IMR-90 (cell line): ENCODE results near the gene SREK1. TPM values are rescaled to one million over a fixed set of nuclear protein-coding genes. Genes with fewer than 3 reads are reported as not detected.
A peak's percentile ranks its signal among the peaks of the same experiment; 100 is the strongest.

ENCODE experiments used
- ATAC-seq: fragments of 200-7000 bp; cut with Tn5 transposase; 2 replicates; pipeline ENCODE4 v1.9.1; 2020; ENCODE audit warnings: low read depth, mild to moderate bottlenecking, moderate library complexity
- BruUV-seq: library from RNA; stranded (reverse); fragments of 400-500 nt; replicated peaks from 2 replicates; lab custom pipeline; 2021; lab: Mats Ljungman, UMichigan
- CTCF ChIA-PET: fragments of 300-600 bp; formaldehyde crosslinking; extraction: SDS; loops from one replicate; lab custom pipeline; 2021; ENCODE audit warnings: antibody characterized with exemption; lab: Yijun Ruan, JAX
- POLR2A ChIA-PET: fragments of 300-600 bp; sonication (Branson Sonifier 250); formaldehyde crosslinking; loops from one replicate; lab custom pipeline; 2022; ENCODE audit warnings: antibody characterized with exemption; ENCODE audit not compliant: unreplicated experiment; lab: Charles Lee
- DNase-seq: peaks from one replicate; pipeline ENCODE4 v3.0.0; 2013
- H2AFZ ChIP-seq: replicated peaks from 2 replicates; pipeline ENCODE3; 2013; ENCODE audit warnings: low read length, mild to moderate bottlenecking; ENCODE audit not compliant: poor library complexity
- H2AK5ac ChIP-seq: 2 replicates; pipeline ENCODE4 v1.6.1; 2013; ENCODE audit warnings: low read depth, low read length, inconsistent platforms
- H2AK9ac ChIP-seq: replicated peaks from 2 replicates; pipeline ENCODE3; 2013; ENCODE audit warnings: mild to moderate bottlenecking, low read depth, low read length, moderate library complexity; ENCODE audit not compliant: poor library complexity
- H2BK120ac ChIP-seq: 2 replicates; pipeline ENCODE4 v1.6.1; 2013; ENCODE audit warnings: low read depth, low read length, inconsistent platforms
- H2BK15ac ChIP-seq: 3 replicates; pipeline ENCODE4 v1.6.1; 2013; ENCODE audit warnings: low read depth, low read length, inconsistent platforms
- H2BK20ac ChIP-seq: 2 replicates; pipeline ENCODE4 v1.6.1; 2013; ENCODE audit warnings: low read depth, mild to moderate bottlenecking, inconsistent platforms, low read length, moderate library complexity
- H2BK5ac ChIP-seq: 2 replicates; pipeline ENCODE4 v1.6.1; 2013; ENCODE audit warnings: mild to moderate bottlenecking, low read depth, low read length, inconsistent platforms; ENCODE audit not compliant: poor library complexity, severe bottlenecking
- H3K14ac ChIP-seq: replicated peaks from 2 replicates; pipeline ENCODE4 v1.6.1; 2013; ENCODE audit warnings: low read depth, low read length, inconsistent platforms
- H3K18ac ChIP-seq: 2 replicates; pipeline ENCODE4 v1.6.1; 2013; ENCODE audit warnings: low read depth, low read length, control low read depth
- H3K23ac ChIP-seq: 2 replicates; pipeline ENCODE4 v1.6.1; 2013; ENCODE audit warnings: low read depth, low read length, inconsistent platforms
- H3K27ac ChIP-seq: 2 replicates; pipeline ENCODE4 v1.5.1; 2013; ENCODE audit warnings: mild to moderate bottlenecking, control low read depth, low read length; ENCODE audit not compliant: insufficient read depth
- H3K27me3 ChIP-seq: 2 replicates; pipeline ENCODE4 v1.6.1; 2013; ENCODE audit warnings: low read length; ENCODE audit not compliant: control insufficient read depth, insufficient read depth
- H3K36me3 ChIP-seq: 2 replicates; pipeline ENCODE4 v1.6.1; 2013; ENCODE audit warnings: low read length, mixed read lengths; ENCODE audit not compliant: control insufficient read depth, insufficient read depth
- H3K4ac ChIP-seq: 2 replicates; pipeline ENCODE4 v1.6.1; 2013; ENCODE audit warnings: low read depth, low read length, inconsistent platforms
- H3K4me1 ChIP-seq: 2 replicates; pipeline ENCODE4 v1.6.1; 2013; ENCODE audit warnings: low read length, mixed read lengths; ENCODE audit not compliant: control insufficient read depth, insufficient read depth
- H3K4me2 ChIP-seq: 2 replicates; pipeline ENCODE4 v1.6.1; 2013; ENCODE audit warnings: low read depth, mild to moderate bottlenecking, control low read depth, low read length, moderate library complexity
- H3K4me3 ChIP-seq: 2 replicates; pipeline ENCODE4 v1.5.1; 2013; ENCODE audit warnings: low read depth, mild to moderate bottlenecking, control low read depth, low read length, moderate library complexity; ENCODE audit not compliant: insufficient read depth
- H3K56ac ChIP-seq: 2 replicates; pipeline ENCODE4 v1.6.1; 2013; ENCODE audit warnings: low read length, inconsistent platforms; ENCODE audit not compliant: insufficient read depth; ENCODE audit errors: extremely low read depth
- H3K79me1 ChIP-seq, 2 experiments: 2 replicates each; pipeline ENCODE4 v1.6.1; 2013; ENCODE audit warnings: low read length in 2 of 2, inconsistent platforms in 1 of 2, low read depth in 1 of 2
- H3K9ac ChIP-seq: 2 replicates; pipeline ENCODE4 v1.6.1; 2013; ENCODE audit warnings: low read depth, low read length, control low read depth
- H3K9me1 ChIP-seq: 2 replicates; pipeline ENCODE4 v1.6.1; 2013; ENCODE audit warnings: low read length, inconsistent platforms; ENCODE audit not compliant: insufficient read depth
- H3K9me3 ChIP-seq: 2 replicates; pipeline ENCODE4 v1.6.1; 2013; ENCODE audit warnings: low read length; ENCODE audit not compliant: control insufficient read depth, insufficient read depth
- H4K20me1 ChIP-seq: 2 replicates; pipeline ENCODE4 v1.6.1; 2013; ENCODE audit warnings: low read length, inconsistent platforms; ENCODE audit not compliant: insufficient read depth
- H4K5ac ChIP-seq: 2 replicates; pipeline ENCODE4 v1.6.1; 2013; ENCODE audit warnings: mild to moderate bottlenecking, low read depth, low read length, control low read depth
- H4K8ac ChIP-seq, 2 experiments: 2 replicates each; pipeline ENCODE4 v1.6.1; 2013; ENCODE audit warnings: low read depth in 2 of 2, low read length in 2 of 2, control low read depth in 1 of 2, inconsistent platforms in 1 of 2
- H4K91ac ChIP-seq: 2 replicates; pipeline ENCODE4 v1.6.1; 2013; ENCODE audit warnings: low read depth, low read length, inconsistent platforms; ENCODE audit not compliant: insufficient read depth
- CTCF ChIP-seq: conservative IDR thresholded peaks from 2 replicates; pipeline ENCODE4 v1.5.1; 2012; ENCODE audit warnings: mild to moderate bottlenecking, low read depth, low read length, improper control_type of control experiment
- ELK1 ChIP-seq: fragments of 150-350 bp; IDR thresholded peaks from 2 replicates; pipeline ENCODE4 v1.6.1; 2016; ENCODE audit warnings: low read depth, mild to moderate bottlenecking, low read length, moderate library complexity, borderline replicate concordance
- MAFK ChIP-seq: IDR thresholded peaks from 2 replicates; pipeline ENCODE4 v1.6.1; 2012; ENCODE audit warnings: low read depth, low read length, improper control_type of control experiment
- MXI1 ChIP-seq: IDR thresholded peaks from 2 replicates; pipeline ENCODE4 v1.6.1; 2012; ENCODE audit warnings: low read depth, mild to moderate bottlenecking, low read length, moderate library complexity, borderline replicate concordance
- RAD21 ChIP-seq: IDR thresholded peaks from 2 replicates; pipeline ENCODE4 v1.6.1; 2012; ENCODE audit warnings: low read length, improper control_type of control experiment
- SMC3 ChIP-seq: fragments of 150-350 bp; IDR thresholded peaks from 2 replicates; pipeline ENCODE4 v1.6.1; 2016; ENCODE audit warnings: low read depth, mild to moderate bottlenecking, antibody characterized with exemption, low read length, moderate library complexity
- USF2 ChIP-seq: fragments of 150-350 bp; IDR thresholded peaks from 2 replicates; pipeline ENCODE4 v1.6.1; 2017; ENCODE audit warnings: mild to moderate bottlenecking, antibody characterized with exemption, low read length, low read depth
- WGBS, 2 experiments: methylation state at CpG; one replicate each; pipeline versions ENCODE4 v1.1.5 to v1.1.7; 2013; ENCODE audit warnings: missing lambda C conversion rate in 2 of 2; ENCODE audit not compliant: insufficient read length in 1 of 2; ENCODE audit errors: extremely low coverage in 2 of 2; 5-methylcytosine and 5-hydroxymethylcytosine counted together
- dilution Hi-C: fragments of 300-500 bp; cut with HindIII; formaldehyde crosslinking; loops from one replicate; pipeline ENCODE4 v1.14.3; 2018; ENCODE audit warnings: low sequenced_read_pairs; ENCODE audit not compliant: unreplicated experiment
- in situ Hi-C: fragments of 300-500 bp; cut with MboI; formaldehyde crosslinking; loops from 3 replicates; pipeline ENCODE4 v1.14.3; 2019; ENCODE audit warnings: low sequenced_read_pairs, inconsistent platforms, mixed read lengths
- intact Hi-C: fragments of 100-400 bp; cut with micrococcal nuclease; formaldehyde crosslinking; loops from 2 replicates; pipeline ENCODE4 v1.10.0; 2022
- polyA plus RNA-seq, 3 experiments: library from polyadenylated mRNA; depleted of rRNA; stranded (reverse); fragments of >200 nt; gene quantifications; 2 replicates each; pipeline ENCODE4 v1.2.3, GENCODE V29; 2012; ENCODE audit warnings: low replicate concordance in 1 of 3
- total RNA-seq: library from RNA; depleted of rRNA; stranded (reverse); fragments of >200 nt; gene quantifications from 2 replicates; pipeline ENCODE4 v1.2.3, GENCODE V29; 2012

SREK1 gene
- total and polyA plus RNA-seq, 2 of the 4 experiments (the other 2 are of a cell fraction), result 23.0 to 36.2 TPM

GRCh38 chr5:66171349-66172344 lies 27.5 kb downstream of the SREK1 start:
- no peak overlapping the region for H4K91ac ChIP-seq
- ATAC-seq (peak; percentile 48; the same call in 1 of the 2 replicates), DNase-seq (peak; percentile 70)
- H3K23ac ChIP-seq, result no peak overlapping the region
- intact Hi-C loops (no loop called here), dilution Hi-C loops (no loop called here), in situ Hi-C loops (no loop called here)
- no peak overlapping the region for H2BK20ac ChIP-seq
- WGBS, 2 experiments, result no CpG with 5 or more reads among the region's 6 CpGs
- no peak overlapping the region for H4K8ac ChIP-seq
- H2AFZ ChIP-seq, result no peak overlapping the region
- no peak overlapping the region for H2BK5ac ChIP-seq
- TF ChIP-seq USF2 (no peak), ELK1 (no peak), SMC3 (peak; percentile 13; the same call in 1 of the 2 replicates), CTCF (peak; percentile 55), MAFK (no peak), MXI1 (no peak), RAD21 (peak; percentile 36)
- no peak overlapping the region for H3K18ac ChIP-seq
- no peak overlapping the region for H3K4ac ChIP-seq
- H4K5ac ChIP-seq, result no peak overlapping the region
- H3K27ac ChIP-seq, result no peak overlapping the region
- no peaks in the 10 kb centered on the region for H3K9me3 ChIP-seq
- no peak overlapping the region for H2BK120ac ChIP-seq
- H3K4me1 ChIP-seq, result no peaks in the 10 kb centered on the region
- peaks cover 8 to 22% of the 10 kb centered on the region in 2 experiments for H3K79me1 ChIP-seq
- no peaks in the 10 kb centered on the region for H3K27me3 ChIP-seq
- no peaks in the 10 kb centered on the region for H3K9me1 ChIP-seq
- no peak overlapping the region for H3K14ac ChIP-seq
- no peak overlapping the region for H3K4me2 ChIP-seq
- no peak overlapping the region for H3K9ac ChIP-seq
- H4K20me1 ChIP-seq, result no peaks in the 10 kb centered on the region
- no peak overlapping the region for H2BK15ac ChIP-seq
- H3K56ac ChIP-seq, result no peak overlapping the region
- no TSS peak for BruUV-seq
- ChIA-PET POLR2A (no interaction called here), CTCF (interaction anchor here (0.6 to 1.7 kb wide), 5 partner anchors 9 to 1802 kb away, joined by 3 to 8 read pairs (median 4); no protein-coding TSS in a partner anchor)
- no peak overlapping the region for H3K4me3 ChIP-seq
- H2AK5ac ChIP-seq, result no peak overlapping the region
- peaks cover 8% of the 10 kb centered on the region; the same call in 1 of the 2 replicates for H3K36me3 ChIP-seq
- no peak overlapping the region for H2AK9ac ChIP-seq
